Stromal cell of bone marrow (primary cell): ENCODE measurements around the gene TLX2.
A peak's percentile ranks its signal among the peaks of the same experiment; 100 is the strongest.
"Not testable (repeated sequence)": the region's sequence is repeated elsewhere in the genome, so short reads cannot be mapped to it uniquely, and the experiment has no call there.

Experiments
- DNase-seq: peaks from one replicate; pipeline ENCODE4 v3.0.0-alpha.2; 2012; ENCODE audit warnings: low read depth

TLX2 gene

GRCh38 chr2:74514368-74515270, at the start of gene TLX2:
TLX2 (plus strand) TSS chr2:74514450; CDS start chr2:74514807, 357 bp downstream.
- DNase-seq: no peak

- DNase-seq: not testable (repeated sequence)
Measured at GRCh38 chr2:74470742-74471141, 43.5 kb upstream of the TLX2 start.

GRCh38 chr2:74471332-74472065, 42.8 kb upstream of the TLX2 start:
- no peak for DNase-seq

DNA sequence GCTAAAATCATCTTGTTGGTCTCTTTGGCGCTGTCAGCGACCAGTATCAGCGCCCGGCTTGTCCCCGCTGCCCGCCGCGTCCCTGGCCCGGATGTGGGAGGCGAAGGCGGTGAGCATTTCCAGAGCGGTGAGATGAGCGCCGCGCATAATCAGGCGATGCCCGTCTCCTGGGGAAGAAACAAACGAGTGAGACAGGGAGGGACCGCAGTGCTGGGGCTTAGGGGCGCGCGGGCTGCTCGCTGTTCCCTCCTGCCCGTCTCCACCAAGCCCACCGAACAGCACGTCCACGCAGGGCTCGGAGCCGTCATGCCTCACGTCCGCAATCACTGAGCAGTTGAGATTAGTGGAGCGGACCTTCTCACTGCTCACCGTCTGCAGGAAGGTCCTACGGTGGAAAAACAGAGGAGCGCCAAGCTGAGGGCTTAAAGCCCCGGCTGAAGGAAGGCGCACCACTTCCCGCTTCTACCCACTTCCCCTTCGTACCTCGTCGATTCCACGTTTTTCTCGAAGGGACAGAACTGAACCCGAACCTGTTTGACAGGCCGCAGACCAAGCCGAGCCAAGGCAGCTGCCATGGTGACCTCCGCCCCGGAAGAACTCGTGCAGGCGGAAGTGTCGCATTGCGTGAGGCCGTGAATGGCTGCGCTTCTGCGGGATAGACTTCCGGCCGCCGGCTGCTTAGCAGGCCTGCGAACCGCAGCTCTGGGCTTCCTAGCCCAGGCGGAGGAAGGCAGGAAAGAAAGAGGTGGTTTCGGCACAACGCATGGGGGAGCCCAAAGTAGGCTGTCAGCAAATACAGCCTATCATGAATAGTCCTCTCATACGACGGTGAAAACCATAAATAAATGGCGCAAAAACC, 41.9 kb upstream of the TLX2 start, which contains the start of gene MRPL53:
Gene MRPL53, minus strand, starts transcription at position 595 of the 859 bp plus-strand sequence. Its CDS starts 20 bp downstream, at position 575.
- peak; percentile 85 for DNase-seq

- no peak for DNase-seq
Measured at GRCh38 chr2:74472945-74473258, 41.3 kb upstream of the TLX2 start.

DNA sequence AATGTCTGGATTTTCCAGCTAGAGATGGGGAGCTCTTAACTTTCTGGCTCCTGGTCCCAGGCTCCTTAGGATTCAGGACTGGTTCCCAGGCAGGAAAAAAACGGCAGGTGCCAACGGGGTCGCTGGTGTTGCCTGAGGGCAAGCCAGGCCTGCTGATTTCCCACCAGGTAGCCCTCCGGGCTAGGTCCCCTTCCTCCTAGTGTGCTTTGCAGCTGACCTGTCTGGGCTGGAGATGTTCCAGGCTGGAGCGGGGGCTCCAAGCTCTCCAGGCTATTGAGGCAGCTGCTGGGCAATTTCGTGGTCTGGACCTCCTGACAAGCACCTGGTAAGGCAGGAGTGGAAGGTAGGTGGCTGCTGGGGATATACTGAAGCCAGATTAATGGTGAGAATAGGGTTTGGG, 39.8 kb upstream of the TLX2 start:
- no peak for DNase-seq

DNA sequence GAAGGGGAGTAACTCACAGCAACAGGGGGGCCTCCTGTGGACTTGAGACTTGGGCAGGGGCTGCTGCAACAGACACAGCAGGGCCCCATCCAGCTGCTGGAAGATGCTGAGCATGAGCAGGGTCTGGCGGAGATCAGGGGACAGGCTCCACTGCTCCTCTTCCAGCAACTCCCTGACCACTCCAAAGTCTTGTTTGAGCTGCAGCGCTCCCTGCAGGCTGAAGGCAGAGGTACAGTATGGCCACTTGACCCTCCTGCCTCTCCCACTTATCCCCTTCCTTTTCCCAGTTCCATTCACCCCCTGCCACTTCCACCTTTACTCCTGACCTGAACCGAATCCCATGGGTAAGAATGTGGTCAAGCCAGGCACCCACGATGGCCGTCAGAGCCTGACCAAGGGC, 39.4 kb upstream of the TLX2 start:
- DNase-seq: no peak

GRCh38 chr2:74481431-74481830, 32.8 kb upstream of the TLX2 start:
- no peak for DNase-seq

DNA sequence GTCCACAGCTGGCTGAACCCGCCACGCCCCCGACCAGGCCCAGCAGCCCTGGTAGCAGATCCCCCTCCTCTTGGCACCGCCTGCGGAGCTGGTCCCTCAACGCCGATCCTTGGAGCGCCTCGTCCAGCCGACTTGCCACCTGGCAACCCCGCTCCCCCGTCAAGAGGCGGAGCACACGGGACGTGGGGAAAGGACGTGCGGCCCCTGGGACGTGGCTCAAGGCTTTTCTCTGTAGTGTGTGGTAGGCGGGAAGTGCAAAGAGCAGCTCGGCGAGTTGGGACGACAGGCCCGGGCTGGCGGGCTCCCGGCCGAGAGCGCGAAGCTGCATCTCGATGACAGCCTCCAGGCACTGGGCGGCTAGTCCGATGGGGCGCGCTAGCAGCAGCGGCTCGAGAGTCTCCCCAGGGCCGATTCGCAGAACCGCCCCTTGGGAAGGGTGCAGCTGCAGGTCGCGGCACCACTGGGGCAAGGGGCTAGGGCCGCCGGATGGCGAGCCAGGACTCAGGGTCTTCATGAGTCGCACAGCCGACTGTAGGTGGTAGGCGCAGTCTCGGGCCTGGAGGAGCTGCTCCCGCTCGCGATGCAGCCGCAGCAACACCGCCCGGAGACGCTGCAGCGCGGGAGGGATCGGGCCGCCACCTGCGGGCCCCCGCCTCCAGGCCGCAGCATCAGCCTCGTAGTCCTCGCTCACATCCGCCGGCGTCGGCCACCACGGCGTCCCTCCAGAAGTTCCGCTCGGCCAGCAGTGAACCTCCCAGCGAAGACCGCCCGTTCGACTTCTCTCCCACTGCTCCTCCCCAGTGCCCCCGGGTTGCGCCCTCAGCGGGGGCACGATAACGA, 32.1 kb upstream of the TLX2 start:
- no peak for DNase-seq

DNA sequence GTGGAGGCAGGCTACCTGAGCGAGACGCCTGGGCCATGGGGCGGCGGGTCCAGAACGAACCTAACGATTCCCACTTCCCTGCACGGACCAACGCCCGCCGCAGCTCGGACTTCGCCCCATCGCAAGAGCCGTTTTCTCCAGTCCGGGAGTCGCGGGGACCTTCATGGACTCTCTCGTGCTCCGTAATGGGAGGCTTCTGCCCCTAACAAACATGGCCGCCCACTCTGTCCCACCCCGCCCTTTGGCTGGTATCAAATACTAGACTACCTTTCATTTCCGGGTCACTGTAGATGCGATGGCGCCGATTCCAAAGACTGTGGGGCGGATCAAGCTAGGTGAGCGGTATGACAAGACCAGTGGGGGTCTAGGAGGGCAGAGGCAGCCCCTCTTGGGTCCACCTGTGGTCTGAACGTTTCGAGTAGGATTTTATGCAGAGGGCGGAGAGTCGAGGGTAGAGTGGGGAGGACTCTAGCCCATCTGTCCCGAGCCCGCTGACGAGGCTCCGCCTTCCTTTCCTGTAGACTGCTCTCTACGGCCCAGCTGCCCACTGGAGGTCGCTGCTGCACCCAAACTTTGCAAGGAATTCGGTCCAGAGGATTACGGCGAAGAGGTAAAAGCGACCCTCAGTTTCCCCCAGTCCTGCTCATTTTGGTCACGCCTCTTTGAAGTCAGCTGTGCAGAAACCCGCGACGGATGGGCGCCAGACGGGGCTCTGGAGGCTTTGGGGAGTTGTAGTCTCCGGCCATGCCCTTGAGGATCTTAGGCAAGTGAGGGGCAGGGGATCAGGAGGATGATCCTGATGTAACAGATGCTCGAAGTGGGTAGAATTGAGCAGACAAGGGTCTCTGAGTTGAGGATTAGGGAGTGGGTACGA, 31.2 kb upstream of the TLX2 start, which contains the start of the genes CCDC142 and TTC31:
Gene CCDC142, minus strand, starts transcription at position 198 of the 874 bp plus-strand sequence. Its CDS starts 161 bp downstream, at position 37.
Gene TTC31, plus strand, starts transcription at position 281 of the 874 bp plus-strand sequence. Its CDS starts 15 bp downstream, at position 296.
- DNase-seq: peak; percentile 93

DNA sequence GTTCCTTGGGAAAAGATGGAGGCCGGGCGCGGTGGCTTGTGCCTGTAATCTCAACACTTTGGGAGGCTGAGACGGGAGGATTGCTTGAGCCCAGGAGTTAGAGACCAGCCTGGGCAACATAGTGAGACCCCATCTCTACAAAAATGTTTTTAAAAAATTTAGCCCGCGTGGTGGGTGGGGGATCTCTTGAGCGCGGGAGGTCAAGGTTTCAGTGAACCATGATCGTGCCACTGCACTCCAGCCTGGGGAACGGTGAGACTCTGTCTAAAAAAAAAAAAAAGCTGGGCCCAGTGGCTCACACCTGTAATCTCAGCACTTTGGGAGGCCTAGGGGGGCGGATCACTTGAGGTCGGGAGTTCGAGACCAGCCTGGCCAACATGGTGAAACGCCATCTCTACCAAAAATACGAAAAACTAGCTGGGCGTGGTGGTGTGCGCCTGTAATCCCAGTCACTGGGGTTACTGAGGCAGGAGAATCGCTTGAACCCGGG, 30.5 kb upstream of the TLX2 start:
- not testable (repeated sequence) for DNase-seq

- no peak for DNase-seq
Measured at GRCh38 chr2:74486141-74486540, 28.1 kb upstream of the TLX2 start.

DNA sequence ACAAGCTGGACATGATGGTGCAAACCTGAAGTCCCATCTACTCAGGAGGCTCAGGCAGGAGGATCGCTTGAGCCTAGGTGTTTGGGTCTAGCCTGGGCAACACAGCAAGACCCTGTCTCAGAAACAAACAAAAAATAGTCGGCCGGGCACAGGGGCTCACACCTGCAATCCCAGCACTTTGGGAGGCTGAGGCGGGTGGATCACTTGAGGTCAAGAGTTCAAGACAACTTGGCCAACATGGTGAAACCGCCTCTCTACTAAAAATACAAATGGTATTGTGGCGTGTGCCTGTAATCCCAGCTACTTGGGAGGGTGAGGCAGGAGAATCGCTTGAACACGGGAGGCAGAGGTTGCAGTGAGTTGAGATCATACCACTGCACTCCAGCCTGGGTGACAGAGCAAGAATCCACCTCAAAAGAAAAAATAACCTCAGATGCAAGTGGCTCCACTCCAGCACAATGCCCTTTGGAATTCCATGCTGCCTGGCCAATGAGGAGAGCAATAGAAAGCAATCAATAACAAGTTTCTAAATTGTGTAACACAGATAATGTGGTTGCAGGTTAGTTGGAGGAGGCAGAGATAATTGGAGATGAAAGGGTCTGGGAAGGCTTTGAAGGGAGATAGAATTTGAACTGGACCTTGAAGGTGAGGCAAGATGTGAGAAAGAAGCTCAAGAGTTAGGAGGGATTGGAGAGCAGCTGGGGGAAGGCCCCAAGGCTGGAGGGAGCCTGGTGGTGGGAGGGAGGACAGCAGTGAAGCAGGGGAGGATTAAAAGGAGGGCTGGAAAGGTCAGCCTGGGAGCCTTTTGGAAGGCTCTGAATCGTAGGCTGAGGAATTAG, 25.4 kb upstream of the TLX2 start:
- DNase-seq: no peak

- DNase-seq: no peak
Measured at GRCh38 chr2:74489906-74490305, 24.3 kb upstream of the TLX2 start.

GRCh38 chr2:74491648-74492544, 22.4 kb upstream of the TLX2 start:
- DNase-seq: no peak

GRCh38 chr2:74493546-74493945, 20.7 kb upstream of the TLX2 start:
- DNase-seq: no peak

- DNase-seq: no peak
Measured at GRCh38 chr2:74495440-74495839, 18.8 kb upstream of the TLX2 start.
